ENCODE data around the gene MFSD12.

DNA sequence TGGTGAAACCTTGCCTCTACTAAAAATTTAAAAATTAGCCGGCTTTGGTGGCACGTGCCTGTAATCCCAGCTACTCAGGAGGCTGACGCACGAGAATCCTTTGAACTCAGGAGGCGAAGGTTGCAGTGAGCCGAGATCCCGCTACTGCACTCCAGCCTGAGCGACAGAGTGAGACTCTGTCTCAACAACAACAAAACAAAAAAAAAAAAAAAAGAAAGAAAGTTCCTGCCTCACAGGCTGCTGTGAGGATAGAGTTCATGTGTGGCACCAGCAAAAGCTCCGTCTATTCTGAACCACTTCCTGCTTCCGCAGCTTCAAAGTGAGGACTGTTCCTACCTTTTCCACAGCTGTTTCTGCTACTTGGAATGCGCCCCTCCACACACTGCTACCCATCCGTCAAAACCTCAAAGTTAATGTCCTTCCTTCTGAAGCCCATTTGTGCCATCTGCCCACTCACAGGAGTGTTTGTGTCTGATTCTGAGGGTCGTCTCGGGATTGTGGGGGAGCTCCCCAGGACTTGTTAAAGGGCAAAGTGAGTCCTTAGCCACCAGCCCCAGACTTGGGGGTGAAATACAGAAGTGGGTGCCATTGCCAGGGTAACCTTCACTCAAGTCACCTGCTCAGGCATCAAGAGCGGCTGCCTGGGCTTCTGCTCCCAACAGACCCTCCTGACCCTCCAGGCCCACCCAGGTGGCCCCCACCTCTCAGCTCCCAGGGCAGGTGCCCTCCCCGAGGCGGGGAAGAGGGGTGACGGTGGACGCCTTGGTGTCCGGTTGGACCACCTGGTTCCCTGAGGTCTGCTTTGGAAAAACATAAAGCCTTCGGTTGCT lies 2.9 kb downstream of the MFSD12 start:
- TF ChIP-seq, protein P1, sequence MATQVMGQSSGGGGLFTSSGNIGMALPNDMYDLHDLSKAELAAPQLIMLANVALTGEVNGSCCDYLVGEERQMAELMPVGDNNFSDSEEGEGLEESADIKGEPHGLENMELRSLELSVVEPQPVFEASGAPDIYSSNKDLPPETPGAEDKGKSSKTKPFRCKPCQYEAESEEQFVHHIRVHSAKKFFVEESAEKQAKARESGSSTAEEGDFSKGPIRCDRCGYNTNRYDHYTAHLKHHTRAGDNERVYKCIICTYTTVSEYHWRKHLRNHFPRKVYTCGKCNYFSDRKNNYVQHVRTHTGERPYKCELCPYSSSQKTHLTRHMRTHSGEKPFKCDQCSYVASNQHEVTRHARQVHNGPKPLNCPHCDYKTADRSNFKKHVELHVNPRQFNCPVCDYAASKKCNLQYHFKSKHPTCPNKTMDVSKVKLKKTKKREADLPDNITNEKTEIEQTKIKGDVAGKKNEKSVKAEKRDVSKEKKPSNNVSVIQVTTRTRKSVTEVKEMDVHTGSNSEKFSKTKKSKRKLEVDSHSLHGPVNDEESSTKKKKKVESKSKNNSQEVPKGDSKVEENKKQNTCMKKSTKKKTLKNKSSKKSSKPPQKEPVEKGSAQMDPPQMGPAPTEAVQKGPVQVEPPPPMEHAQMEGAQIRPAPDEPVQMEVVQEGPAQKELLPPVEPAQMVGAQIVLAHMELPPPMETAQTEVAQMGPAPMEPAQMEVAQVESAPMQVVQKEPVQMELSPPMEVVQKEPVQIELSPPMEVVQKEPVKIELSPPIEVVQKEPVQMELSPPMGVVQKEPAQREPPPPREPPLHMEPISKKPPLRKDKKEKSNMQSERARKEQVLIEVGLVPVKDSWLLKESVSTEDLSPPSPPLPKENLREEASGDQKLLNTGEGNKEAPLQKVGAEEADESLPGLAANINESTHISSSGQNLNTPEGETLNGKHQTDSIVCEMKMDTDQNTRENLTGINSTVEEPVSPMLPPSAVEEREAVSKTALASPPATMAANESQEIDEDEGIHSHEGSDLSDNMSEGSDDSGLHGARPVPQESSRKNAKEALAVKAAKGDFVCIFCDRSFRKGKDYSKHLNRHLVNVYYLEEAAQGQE (IDR thresholded peaks at IDR 0.05; ENCODE audit: low read depth) = no peak
- TF ChIP-seq SP1 (IDR thresholded peaks at IDR 0.05; ENCODE audit: low read depth) = no peak
- TF ChIP-seq, protein P2, sequence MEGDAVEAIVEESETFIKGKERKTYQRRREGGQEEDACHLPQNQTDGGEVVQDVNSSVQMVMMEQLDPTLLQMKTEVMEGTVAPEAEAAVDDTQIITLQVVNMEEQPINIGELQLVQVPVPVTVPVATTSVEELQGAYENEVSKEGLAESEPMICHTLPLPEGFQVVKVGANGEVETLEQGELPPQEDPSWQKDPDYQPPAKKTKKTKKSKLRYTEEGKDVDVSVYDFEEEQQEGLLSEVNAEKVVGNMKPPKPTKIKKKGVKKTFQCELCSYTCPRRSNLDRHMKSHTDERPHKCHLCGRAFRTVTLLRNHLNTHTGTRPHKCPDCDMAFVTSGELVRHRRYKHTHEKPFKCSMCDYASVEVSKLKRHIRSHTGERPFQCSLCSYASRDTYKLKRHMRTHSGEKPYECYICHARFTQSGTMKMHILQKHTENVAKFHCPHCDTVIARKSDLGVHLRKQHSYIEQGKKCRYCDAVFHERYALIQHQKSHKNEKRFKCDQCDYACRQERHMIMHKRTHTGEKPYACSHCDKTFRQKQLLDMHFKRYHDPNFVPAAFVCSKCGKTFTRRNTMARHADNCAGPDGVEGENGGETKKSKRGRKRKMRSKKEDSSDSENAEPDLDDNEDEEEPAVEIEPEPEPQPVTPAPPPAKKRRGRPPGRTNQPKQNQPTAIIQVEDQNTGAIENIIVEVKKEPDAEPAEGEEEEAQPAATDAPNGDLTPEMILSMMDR (IDR thresholded peaks at IDR 0.05 in 2 of 3, conservative IDR thresholded peaks at IDR 0.05 in 1 of 3; ENCODE audit: borderline replicate concordance in 1 of 3, insufficient read depth in 1 of 3, low read depth in 2 of 3, low read length in 2 of 3) = no peak
- TF ChIP-seq EZH2phosphoT487 (IDR thresholded peaks at IDR 0.05; ENCODE audit: borderline replicate concordance) = no peak
- no peak for TF ChIP-seq EZH2 (IDR thresholded peaks at IDR 0.05)
- TF ChIP-seq ZNF274 (IDR thresholded peaks at IDR 0.05; ENCODE audit: low read depth, low read length) = no peak
- no peak for TF ChIP-seq POLR2A (IDR thresholded peaks at IDR 0.05; ENCODE audit: borderline replicate concordance, extremely low read depth, insufficient read depth, insufficient read length)
